Measurements from ENCODE around the gene CD2AP. TPM values are rescaled to one million over a fixed set of nuclear protein-coding genes. Genes with fewer than 3 reads are reported as not detected.
A peak's percentile ranks its signal among the peaks of the same experiment; 100 is the strongest.
"Not testable (repeated sequence)": the region's sequence is repeated elsewhere in the genome, so short reads cannot be mapped to it uniquely, and the experiment has no call there.

Gene CD2AP
- polyA plus RNA-seq, 3 donors: 66.6 to 86.8 (median 80.0) TPM

DNA sequence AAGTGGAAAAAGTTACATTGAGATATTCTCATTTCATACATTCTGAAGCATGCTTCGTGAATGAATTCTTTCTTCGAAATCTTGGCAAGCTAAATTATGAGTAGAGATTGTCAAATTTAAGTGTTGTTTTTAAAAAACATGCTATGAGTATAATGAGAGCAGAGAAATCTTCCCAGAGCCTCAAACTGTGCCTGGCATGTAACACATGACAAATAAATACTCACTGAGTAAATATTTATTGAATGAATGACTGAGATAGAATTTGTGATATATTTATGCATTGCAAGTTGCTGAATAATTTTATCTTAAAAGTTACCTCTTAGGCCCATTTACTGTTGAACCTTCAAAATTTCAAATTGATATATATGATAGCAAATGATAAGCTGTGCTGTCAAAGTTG lies 24.7 kb upstream of the CD2AP start:
- DNase-seq (ENCODE audit: extremely low read depth in 1 of 11, low read depth in 9 of 11, low spot score in 4 of 11): no peak

DNA sequence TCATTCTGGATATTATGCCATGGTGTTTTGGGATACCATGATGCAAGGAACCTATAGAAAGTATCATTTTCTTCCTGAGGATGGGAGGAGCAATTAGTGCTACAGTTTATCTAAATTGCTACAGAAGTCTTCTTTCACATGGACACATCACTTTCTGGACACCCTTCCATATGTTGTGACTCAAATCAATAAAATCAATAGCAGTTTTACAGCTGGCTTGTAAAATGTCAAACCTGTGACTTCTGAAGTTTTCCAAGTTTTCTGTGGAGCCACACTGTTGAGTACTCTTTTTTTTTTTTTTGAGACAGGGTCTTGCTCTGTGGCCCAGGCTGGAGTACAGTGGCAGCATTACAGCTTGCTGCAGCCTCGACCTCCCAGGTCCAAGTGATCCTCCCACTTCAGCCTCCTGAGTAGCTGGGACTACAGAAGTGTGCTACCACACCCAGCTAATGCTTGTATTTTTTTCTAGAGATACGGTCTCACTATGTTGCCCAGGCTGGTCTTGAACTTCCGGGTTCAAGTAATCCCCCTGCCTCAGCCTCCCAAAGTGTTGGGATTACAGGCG lies 24.1 kb upstream of the CD2AP start:
- no peak for DNase-seq (ENCODE audit: extremely low read depth in 1 of 11, low read depth in 9 of 11, low spot score in 4 of 11)

DNA sequence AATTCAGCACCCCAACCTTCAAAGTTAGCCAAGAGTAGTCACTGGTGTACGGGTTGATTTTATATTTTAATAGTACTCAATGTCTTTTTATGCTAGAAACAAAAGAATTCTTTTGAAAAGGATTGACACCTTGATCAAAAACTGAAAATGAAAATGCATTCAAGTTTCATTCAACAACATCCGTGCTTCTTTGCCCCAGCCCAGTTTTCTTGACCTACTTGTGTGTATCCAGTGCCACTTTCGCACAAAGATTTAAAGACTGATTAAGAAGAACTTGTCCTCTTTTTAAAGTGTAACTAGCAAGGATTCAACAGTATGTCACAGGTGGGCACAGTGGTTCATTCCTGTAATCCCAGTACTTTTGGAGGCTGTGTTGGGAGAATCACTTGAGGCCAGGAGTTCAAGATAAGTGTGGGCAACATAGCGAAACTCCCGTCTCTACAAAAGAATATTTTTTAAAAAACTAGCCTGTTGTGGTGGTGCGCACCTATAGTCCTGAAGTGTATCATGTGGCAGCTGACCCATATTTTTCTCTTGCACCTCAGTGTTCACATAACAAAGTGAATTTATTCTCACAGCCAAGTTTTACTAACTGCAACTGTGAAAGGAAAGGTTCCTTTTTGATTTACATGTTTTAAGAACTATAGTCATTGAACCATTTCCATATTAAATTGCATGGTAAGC lies 22.7 kb upstream of the CD2AP start:
- no peak for DNase-seq (ENCODE audit: extremely low read depth in 1 of 11, low read depth in 9 of 11, low spot score in 4 of 11)

DNA sequence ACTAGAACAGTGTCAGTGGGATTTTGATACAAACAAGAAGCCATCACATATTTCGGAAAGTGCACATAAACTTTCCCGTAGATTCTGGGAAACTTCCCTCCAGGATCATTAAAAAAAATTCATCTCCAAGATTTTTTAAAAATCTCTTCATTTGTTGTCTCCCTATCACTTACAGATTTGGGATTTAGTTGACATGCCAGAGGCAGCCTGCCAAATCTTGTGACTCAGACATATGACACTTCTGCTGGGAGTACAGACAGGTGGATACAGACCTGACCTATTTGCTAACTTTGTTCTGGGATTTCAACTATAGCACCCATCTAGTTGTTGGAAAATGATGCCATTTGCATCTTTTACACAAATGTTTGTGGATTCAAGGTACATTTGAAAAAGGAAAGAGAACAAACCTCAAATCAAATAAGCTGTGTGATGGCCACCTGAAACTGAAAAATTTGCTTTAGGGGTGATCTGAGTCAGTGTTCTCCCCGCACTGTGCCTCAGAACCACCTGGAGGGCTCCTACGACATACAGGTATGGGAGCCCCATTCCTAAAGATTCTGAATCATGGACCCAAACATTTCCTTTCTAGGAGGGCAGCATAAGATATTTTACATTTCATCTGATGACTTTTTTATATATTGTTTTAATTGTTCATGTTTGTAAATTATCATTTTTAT lies 21.9 kb upstream of the CD2AP start:
- no peak for DNase-seq (ENCODE audit: extremely low read depth in 1 of 11, low read depth in 9 of 11, low spot score in 4 of 11)

DNA sequence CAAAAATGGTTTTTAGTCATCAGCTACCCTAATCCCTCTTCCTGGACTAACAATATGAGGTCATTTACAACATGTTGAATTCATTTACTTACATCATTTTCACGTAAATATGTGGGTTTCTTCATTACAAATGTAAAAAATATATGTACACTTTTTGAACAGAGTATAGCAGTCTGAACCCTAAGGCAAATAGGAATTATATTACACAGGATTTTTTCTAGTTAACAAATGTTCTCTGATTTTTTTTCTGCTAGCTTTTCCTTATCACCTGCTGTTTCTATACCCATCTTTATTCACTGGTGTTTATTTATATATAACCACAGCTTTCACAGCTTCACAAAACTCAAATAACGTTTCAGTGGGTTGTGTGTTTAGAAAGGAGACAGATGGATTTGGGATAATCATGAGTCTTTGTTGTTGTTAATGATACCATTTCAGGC lies 21.0 kb upstream of the CD2AP start:
- DNase-seq (ENCODE audit: extremely low read depth in 1 of 11, low read depth in 9 of 11, low spot score in 4 of 11): no peak

DNA sequence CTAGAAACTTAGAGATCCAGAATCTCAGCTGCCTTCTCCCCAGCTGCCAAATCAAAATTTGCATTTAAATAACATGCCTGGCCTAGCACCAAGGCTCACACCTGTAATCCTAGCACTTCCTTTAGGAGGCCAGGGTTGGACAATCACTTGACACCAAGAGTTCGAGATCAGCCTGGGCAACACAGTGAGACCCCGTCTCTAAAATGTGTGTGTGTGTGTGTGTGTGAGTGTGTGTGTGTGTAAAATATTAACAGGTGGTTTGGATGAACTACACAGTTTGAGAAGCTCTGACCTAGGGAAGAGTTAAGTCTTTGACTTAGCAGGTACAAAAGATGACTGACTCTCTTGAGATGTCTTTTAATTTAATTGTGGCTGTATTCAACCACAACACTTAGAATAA lies 20.2 kb upstream of the CD2AP start:
- no peak for DNase-seq (ENCODE audit: extremely low read depth in 1 of 11, low read depth in 9 of 11, low spot score in 4 of 11)

DNA sequence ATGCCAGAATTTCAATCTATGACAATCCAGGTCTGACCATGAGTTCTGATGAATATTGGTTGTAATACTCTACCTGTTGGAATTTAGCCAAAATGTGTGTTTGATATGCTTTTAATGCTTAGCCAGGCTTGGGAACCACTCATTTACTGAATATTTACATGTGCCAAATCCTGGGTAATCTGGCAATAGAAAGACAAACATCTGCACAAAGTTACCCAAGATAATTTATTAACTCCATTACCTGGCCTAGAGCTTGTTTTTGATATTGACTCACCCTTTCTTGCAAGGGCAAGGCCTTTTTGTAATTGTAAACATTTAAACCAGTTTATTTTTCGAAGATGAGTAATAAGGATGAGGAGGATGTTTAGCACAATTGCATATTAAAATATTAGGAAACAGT lies 13.5 kb upstream of the CD2AP start:
- DNase-seq (ENCODE audit: extremely low read depth in 1 of 11, low read depth in 9 of 11, low spot score in 4 of 11): no peak

DNA sequence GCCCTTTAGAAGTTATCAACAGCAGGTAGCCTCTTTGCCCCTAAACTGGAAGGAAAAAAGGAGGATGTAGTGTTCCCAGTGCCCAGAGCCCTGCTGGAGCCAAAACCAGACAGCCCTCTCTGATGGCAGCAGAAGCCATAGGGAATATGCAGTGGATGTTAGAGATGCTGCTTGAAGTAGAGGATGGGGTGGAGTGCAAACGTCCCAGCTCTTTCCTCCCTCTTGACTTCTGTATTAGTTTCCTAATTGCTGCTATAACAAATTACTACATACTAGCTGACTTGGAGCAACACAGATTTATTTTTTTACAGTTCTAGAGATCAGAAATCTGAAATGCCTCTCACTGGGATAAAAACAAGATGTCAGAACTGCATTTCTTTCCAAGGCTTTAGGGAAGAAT lies 12.5 kb upstream of the CD2AP start:
- no peak for DNase-seq (ENCODE audit: extremely low read depth in 1 of 11, low read depth in 9 of 11, low spot score in 4 of 11)

DNA sequence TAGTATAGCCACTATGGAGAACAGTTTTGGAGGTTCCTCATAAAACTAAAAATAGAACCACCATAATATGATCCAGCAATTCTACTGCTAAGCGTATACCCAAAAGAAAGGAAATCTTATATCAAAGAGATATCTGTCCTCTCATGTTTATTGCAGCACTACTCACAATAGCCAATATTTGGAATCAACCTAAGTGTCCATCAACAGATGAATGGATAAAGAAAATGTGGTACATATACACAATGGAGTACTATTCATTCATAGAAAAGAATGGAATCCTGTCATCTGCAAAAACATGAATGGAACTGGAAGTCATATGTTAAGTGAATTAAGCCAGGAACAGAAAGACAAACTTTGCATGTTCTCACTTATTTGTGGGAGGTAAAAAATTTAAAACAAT lies 5.7 kb upstream of the CD2AP start:
- DNase-seq (ENCODE audit: extremely low read depth in 1 of 11, low read depth in 9 of 11, low spot score in 4 of 11): no peak

DNA sequence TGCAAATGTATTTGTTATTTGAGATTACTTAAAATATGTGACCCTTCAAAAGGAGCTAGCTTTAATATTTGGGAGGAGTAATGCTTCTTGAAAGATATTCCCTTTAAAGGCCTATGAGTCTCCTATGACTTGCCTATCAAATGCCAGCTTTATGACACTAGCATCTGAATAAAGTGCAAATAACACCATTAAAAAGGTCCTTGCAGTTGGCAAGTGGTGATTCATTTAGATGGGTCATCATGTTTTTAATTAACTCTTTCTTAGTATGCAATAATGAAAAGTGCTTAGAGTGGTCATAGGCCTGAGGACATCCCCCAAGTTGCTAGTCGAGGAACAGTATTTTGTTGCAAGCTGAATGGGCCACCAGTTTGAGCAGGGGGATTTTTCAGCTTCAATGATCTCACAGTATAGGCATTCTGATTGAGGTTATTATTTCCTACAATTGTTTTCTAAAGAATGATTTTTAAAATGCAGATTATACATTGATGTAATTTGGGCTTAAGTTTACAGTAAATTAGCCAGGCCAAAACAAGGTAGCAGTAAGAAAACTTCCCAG lies 3.7 kb upstream of the CD2AP start:
- DNase-seq (ENCODE audit: extremely low read depth in 1 of 11, low read depth in 9 of 11, low spot score in 4 of 11): no peak

DNA sequence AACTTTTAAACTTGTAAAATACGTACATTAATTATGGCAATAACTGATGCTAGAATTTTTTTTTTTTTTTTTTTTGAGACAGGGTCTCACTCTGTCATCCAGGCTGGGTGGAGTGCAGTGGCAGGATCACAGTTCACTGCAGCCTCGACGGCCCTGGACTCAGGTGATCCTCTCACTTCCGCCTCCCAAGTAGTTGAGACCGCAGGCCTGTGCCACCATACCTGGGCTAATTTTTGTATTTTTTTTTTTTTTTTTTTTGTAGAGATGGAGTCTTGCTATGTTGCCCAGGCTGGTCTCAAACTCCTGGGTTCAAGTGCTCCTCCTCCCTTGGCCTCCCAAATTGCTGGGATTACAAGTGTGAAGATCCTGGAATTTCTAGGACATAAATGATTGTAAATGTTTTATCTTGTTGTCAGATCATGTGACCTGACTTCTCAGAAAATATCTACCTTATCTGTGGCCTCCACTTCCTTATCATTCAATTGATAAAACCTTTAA lies 2.2 kb upstream of the CD2AP start:
- DNase-seq (ENCODE audit: extremely low read depth in 1 of 11, low read depth in 9 of 11, low spot score in 4 of 11): no peak

DNA sequence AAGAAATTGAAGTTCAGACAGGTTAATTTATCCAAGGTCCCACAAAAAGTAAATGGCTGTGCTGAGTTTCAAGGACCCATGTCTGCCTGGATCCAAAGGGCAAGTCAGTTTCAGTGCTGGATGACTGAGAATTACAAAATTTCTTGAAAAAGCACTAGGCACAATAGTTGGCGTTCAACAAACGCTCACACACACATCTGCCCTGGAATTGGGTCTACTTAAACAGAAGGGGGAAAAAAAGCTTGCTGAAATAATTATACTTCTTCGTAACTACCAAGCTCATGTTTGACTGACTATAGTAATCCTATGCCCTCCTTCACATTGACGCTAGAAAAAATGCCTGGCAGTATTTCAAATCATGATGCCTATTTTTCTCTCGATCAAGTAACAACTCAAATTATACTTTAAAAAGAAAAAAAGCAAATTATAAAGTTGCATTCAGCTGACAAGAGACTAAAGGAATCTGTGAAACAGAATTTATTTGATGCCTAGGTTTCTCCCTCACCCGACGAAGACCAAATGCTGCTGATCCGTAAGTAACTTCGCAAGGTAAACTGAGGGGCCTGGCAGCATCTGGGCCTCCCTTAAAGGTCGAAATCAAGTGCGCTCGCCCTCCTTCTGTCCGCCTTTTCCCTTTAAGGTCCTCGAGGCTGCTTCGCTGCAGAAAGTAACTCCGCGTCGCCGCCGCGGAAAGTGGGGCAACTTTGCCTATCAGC lies 650 bp upstream of the CD2AP start:
- DNase-seq (ENCODE audit: extremely low read depth in 1 of 11, low read depth in 9 of 11, low spot score in 4 of 11): peak in 2 of 11 donors; percentile 11 to 24

DNA sequence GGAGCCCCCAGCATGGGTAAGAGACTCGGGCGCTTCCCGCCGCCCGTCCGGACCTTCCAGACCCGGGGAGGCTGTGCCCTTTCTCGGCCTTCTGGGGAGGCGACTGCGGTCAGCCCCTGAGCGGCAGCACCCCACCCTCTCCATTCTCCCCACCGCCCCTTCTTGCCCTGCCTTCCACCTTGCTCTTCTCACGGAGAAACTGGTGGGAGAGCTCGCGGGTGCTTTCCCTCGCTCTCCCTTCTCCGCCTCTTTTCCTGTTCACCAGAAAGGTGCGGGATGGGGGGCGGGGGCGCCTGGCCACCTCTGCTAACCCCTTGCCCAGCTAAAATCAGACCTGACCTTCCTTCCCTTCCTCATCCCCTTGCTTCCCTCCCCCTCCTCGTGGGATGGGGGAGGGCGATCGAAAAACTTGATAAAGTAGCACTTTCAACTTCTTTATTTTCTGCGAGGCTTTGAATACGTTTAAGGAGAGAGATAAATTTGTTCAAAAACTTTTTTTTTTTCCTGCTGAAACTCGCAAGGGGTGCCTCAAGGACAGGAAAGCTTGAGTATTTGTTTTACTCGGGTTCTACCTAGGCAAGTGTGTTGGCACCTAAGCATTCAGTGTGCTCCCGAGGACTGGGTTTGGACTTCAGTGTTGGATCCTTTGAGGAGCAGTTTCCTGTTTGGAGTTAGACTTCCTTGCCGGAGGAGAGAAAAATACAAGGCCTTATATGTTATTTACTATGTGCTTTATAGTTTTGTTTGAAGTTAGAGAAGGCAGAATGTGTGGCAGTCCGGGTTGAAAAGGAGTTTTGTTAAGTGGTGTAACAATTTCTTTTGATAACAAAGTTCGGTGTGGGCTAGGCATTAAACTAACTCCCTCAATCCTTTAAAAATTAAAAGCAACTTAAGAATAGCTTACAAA lies 897 bp downstream of the CD2AP start:
- DNase-seq (ENCODE audit: extremely low read depth in 1 of 11, low read depth in 9 of 11, low spot score in 4 of 11): peak in 6 of 11 donors; percentile 6 to 53 (median 30)

DNA sequence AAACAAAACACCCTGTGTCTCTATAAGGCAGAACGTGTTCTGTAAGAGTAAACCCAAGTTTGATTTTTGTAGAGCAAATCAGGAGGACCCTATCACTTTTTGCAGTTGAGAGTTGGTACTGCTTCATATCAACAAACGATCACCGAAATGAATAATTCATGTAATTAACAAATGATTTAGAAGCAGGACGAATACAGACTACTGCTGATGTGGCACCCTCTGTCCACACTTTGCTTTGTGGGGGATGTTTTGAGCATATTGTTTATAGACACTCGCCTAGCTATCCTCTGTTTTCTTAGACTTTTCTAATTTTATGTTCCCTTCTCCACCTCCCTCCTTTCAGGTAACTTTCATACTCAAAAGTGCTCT lies 1.5 kb downstream of the CD2AP start:
- DNase-seq (ENCODE audit: extremely low read depth in 1 of 11, low read depth in 9 of 11, low spot score in 4 of 11): peak in 1 of 11 donors; percentile 7

DNA sequence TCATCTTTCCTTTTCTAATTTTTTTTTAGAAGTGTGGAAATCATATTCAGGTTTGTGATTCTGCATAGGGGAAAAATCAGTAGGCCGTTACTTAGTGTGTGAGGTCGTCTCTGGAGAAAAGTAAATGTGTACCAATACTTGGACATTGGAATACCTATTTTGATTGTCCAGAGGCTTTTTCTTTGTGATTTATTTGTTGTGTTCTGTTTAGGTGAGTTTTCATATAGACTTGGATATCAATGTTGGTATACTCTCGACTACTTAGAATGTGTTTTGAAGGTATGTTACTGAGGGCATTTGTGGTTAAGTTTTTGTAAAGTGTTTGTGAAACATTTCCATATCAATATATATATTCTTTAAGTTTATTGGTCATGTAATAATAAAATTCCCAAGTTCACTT lies 2.3 kb downstream of the CD2AP start:
- DNase-seq (ENCODE audit: extremely low read depth in 1 of 11, low read depth in 9 of 11, low spot score in 4 of 11): no peak

DNA sequence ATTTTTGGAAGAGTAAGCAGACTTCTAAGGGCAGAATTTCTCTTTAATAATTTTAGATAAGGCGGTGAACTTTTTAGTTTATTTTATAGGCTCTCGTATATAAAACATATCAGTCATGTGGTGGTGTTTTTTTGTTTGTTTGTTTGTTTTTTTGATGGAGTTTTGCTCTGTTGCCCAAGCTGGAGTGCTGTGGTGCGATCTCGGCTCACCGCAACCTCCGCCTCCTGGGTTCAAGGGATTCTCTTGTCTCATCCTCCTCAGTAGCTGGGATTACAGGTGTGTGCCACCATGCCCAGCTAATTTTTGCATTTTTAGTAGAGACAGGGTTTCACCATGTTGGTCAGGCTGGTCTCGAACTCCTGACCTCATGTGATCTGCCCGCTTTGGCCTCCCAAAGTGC lies 3.6 kb downstream of the CD2AP start:
- DNase-seq (ENCODE audit: extremely low read depth in 1 of 11, low read depth in 9 of 11, low spot score in 4 of 11): not testable (repeated sequence)

DNA sequence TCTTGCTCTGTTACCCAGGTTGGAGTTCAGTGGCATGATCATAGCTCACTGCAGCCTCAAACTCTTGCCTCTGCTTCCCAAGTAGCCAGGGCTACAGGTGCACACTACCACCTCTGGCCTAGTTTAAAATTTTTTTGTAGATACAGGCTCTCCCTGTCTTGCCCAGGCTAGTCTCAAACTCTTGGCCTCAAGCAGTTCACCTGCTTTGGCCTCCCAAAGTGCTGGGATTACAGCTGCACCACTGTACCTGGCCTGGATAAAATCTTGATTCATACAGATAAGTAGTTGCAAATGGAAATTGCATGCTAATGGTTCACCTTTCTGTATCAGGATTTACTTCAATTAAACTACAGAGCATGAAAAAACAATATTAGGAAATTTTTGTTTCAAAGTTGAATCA lies 4.2 kb downstream of the CD2AP start:
- DNase-seq (ENCODE audit: extremely low read depth in 1 of 11, low read depth in 9 of 11, low spot score in 4 of 11): no peak

DNA sequence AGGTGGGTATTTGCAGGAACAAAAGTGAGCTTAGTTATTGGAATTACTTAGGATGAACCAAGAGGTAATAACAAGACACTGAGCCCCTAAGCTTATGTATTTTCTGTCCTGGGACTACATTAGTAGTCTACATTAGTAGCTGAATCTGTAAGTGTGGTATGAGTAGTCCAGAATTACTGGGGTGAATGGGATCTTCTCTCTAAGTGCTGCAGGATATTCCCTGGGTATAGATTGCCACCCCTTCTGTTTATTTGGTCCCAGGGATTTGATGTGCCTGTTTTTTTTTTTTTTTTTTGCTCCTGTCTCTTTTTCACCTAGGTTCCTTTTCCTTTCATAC lies 5.9 kb downstream of the CD2AP start:
- no peak for DNase-seq (ENCODE audit: extremely low read depth in 1 of 11, low read depth in 9 of 11, low spot score in 4 of 11)

Measured in renal cortex interstitium (tissue), 11 donors.